Thymus (tissue), 11 donors: Measurements from ENCODE around the gene PRR20G. TPM values are rescaled to one million over a fixed set of nuclear protein-coding genes. Genes with fewer than 3 reads are reported as not detected.
"Not testable (repeated sequence)": the region's sequence is repeated elsewhere in the genome, so short reads cannot be mapped to it uniquely, and the experiment has no call there.

Experiments used
- DNase-seq, 9 donors: peaks; one replicate each; pipeline ENCODE4 v3.0.0-alpha.2; 2013; ENCODE audit warnings: low spot score in 9 of 9, low read depth in 6 of 9, missing footprints in 1 of 9
- H3K27ac ChIP-seq, 2 donors: one replicate each; pipeline ENCODE4 v1.5.1; 2013; ENCODE audit warnings: control low read depth in 1 of 2, low read depth in 1 of 2, low read length in 1 of 2, mild to moderate bottlenecking in 1 of 2, moderate library complexity in 1 of 2
- H3K27me3 ChIP-seq, 2 donors: one replicate each; pipeline ENCODE4 v1.5.1; 2013; ENCODE audit warnings: low read length in 1 of 2; ENCODE audit not compliant: control insufficient read depth in 2 of 2, insufficient read depth in 1 of 2
- H3K36me3 ChIP-seq, 2 donors: one replicate each; pipeline ENCODE4 v1.5.1; 2013; ENCODE audit warnings: low read length in 1 of 2, mild to moderate bottlenecking in 1 of 2, moderate library complexity in 1 of 2; ENCODE audit not compliant: control insufficient read depth in 2 of 2, insufficient read depth in 2 of 2
- H3K4me1 ChIP-seq, 2 donors: one replicate each; pipeline ENCODE4 v1.5.1; 2013; ENCODE audit warnings: low read length in 2 of 2; ENCODE audit not compliant: control insufficient read depth in 2 of 2, insufficient read depth in 2 of 2
- H3K4me3 ChIP-seq, 2 donors: one replicate each; pipeline ENCODE4 v1.5.1; 2013; ENCODE audit warnings: low read length in 2 of 2, control low read depth in 1 of 2, mild to moderate bottlenecking in 1 of 2
- H3K9me3 ChIP-seq, 2 donors: one replicate each; pipeline ENCODE4 v1.5.1; 2013; ENCODE audit warnings: low read length in 1 of 2, mild to moderate bottlenecking in 1 of 2; ENCODE audit not compliant: control insufficient read depth in 2 of 2, insufficient read depth in 1 of 2
- WGBS: extraction: QIAGEN DNeasy Blood & Tissue Kit; methylation state at CpG from one replicate; pipeline ENCODE4 v1.1.7; 2013; 5-methylcytosine and 5-hydroxymethylcytosine counted together
- polyA plus RNA-seq: library from polyadenylated mRNA; stranded (reverse); fragments of 200-250 nt; gene quantifications from one replicate; pipeline ENCODE4 v1.2.3, GENCODE V29; 2013
- total RNA-seq: library from RNA; stranded (reverse); fragments of 120-200 nt; gene quantifications from one replicate; pipeline ENCODE4 v1.2.4, GENCODE V29; 2013
- donor health status: healthy.

The PRR20G gene
- total and polyA plus RNA-seq, 2 donors: 0.27 TPM; not detected in 1

- H3K9me3 ChIP-seq: no peaks in the 10 kb centered on the region
- H3K4me1 ChIP-seq: no peaks in the 10 kb centered on the region
- no peak for DNase-seq
- no peaks in the 10 kb centered on the region for H3K36me3 ChIP-seq
- H3K27me3 ChIP-seq: peaks cover 0 to 4% of the 10 kb centered on the region in 2 donors
- H3K27ac ChIP-seq: no peak overlapping the region
- H3K4me3 ChIP-seq: no peak overlapping the region
- 87% methylated on average over 18 of the region's 18 CpGs for WGBS
Measured at GRCh38 chr3:127306361-127307111, 18.7 kb upstream of the PRR20G start.

- no peak for DNase-seq
- Histone ChIP-seq H3K4me1 (no peaks in the 10 kb centered on the region), H3K36me3 (no peaks in the 10 kb centered on the region), H3K27ac (no peak overlapping the region), H3K9me3 (no peaks in the 10 kb centered on the region), H3K4me3 (no peak overlapping the region), H3K27me3 (peaks cover 0 to 4% of the 10 kb centered on the region in 2 donors)
- WGBS: 69% methylated on average over 9 of the region's 9 CpGs
Measured at GRCh38 chr3:127305499-127306060, 17.7 kb upstream of the PRR20G start.

GRCh38 chr3:127304121-127304744 lies 16.4 kb upstream of the PRR20G start:
- H3K4me1 ChIP-seq: no peaks in the 10 kb centered on the region
- 86% methylated on average over 25 of the region's 25 CpGs for WGBS
- DNase-seq: peak in 1 of 9 donors; percentile 31
- H3K9me3 ChIP-seq: no peaks in the 10 kb centered on the region
- H3K27ac ChIP-seq: no peak overlapping the region
- no peaks in the 10 kb centered on the region for H3K36me3 ChIP-seq
- H3K27me3 ChIP-seq: peaks cover 0 to 4% of the 10 kb centered on the region in 2 donors
- H3K4me3 ChIP-seq: no peak overlapping the region

- DNase-seq: no peak
- 89% methylated on average over 6 of the region's 6 CpGs for WGBS
- no peak overlapping the region for H3K4me3 ChIP-seq
Measured at GRCh38 chr3:127299276-127299675, 11.4 kb upstream of the PRR20G start.

GRCh38 chr3:127296959-127297358 lies 9.1 kb upstream of the PRR20G start:
- peaks cover 0 to 3% of the 10 kb centered on the region in 2 donors for H3K27me3 ChIP-seq
- H3K4me1 ChIP-seq: no peaks in the 10 kb centered on the region
- no peaks in the 10 kb centered on the region for H3K36me3 ChIP-seq
- no peak overlapping the region for H3K27ac ChIP-seq
- H3K9me3 ChIP-seq: no peaks in the 10 kb centered on the region
- H3K4me3 ChIP-seq: no peak overlapping the region
- no peak for DNase-seq
- WGBS: 82% methylated on average over 5 of the region's 5 CpGs

More at GRCh38 chr3:127299276-127299675, 11.4 kb upstream of the PRR20G start:
- Histone ChIP-seq H3K27me3 (peaks cover 0 to 3% of the 10 kb centered on the region in 2 donors), H3K36me3 (no peaks in the 10 kb centered on the region), H3K27ac (no peak overlapping the region), H3K4me1 (no peaks in the 10 kb centered on the region), H3K9me3 (no peaks in the 10 kb centered on the region)

- no peaks in the 10 kb centered on the region for H3K9me3 ChIP-seq
- H3K4me1 ChIP-seq: no peaks in the 10 kb centered on the region
- no peak overlapping the region for H3K4me3 ChIP-seq
- no peak overlapping the region for H3K27ac ChIP-seq
- WGBS: 93% methylated on average over 3 of the region's 3 CpGs
- no peak for DNase-seq
- H3K27me3 ChIP-seq: peaks cover 0 to 3% of the 10 kb centered on the region in 2 donors
- no peaks in the 10 kb centered on the region for H3K36me3 ChIP-seq
Measured at GRCh38 chr3:127296166-127296565, 8.3 kb upstream of the PRR20G start.

- not testable (repeated sequence) for H3K36me3 ChIP-seq, H3K9me3 ChIP-seq, H3K27me3 ChIP-seq, H3K27ac ChIP-seq, H3K4me3 ChIP-seq, DNase-seq, H3K4me1 ChIP-seq
- 94% methylated on average over 16 of the region's 16 CpGs for WGBS
Measured at GRCh38 chr3:127293650-127294049, 5.8 kb upstream of the PRR20G start.

GRCh38 chr3:127291611-127292010 lies 3.8 kb upstream of the PRR20G start:
- H3K27me3 ChIP-seq: no peaks in the 10 kb centered on the region
- H3K36me3 ChIP-seq: no peaks in the 10 kb centered on the region
- H3K4me1 ChIP-seq: no peaks in the 10 kb centered on the region
- H3K9me3 ChIP-seq: no peaks in the 10 kb centered on the region
- no peak overlapping the region for H3K27ac ChIP-seq
- DNase-seq: no peak
- H3K4me3 ChIP-seq: no peak overlapping the region

GRCh38 chr3:127291114-127291513 lies 3.3 kb upstream of the PRR20G start:
- no peak overlapping the region for H3K27ac ChIP-seq
- no peak overlapping the region for H3K4me3 ChIP-seq
- 84% methylated on average over 1 of the region's 1 CpG for WGBS
- H3K36me3 ChIP-seq: no peaks in the 10 kb centered on the region
- H3K9me3 ChIP-seq: no peaks in the 10 kb centered on the region
- no peaks in the 10 kb centered on the region for H3K27me3 ChIP-seq
- H3K4me1 ChIP-seq: no peaks in the 10 kb centered on the region
- no peak for DNase-seq
